MV-4-11 (cell line): ENCODE data around the gene MTG2.

Experiments used
- DNase-seq: peaks from one replicate; lab custom pipeline; 2025; lab: John Stamatoyannopoulos, UW

The MTG2 gene

GRCh38 chr20:62206388-62206775 is 23.6 kb downstream of the MTG2 start:
- no peak for DNase-seq

GRCh38 chr20:62208061-62208794 is 25.4 kb downstream of the MTG2 start:
- DNase-seq = no peak

- no peak for DNase-seq
Observed at GRCh38 chr20:62208795-62209755, 26.2 kb downstream of the MTG2 start.

DNA sequence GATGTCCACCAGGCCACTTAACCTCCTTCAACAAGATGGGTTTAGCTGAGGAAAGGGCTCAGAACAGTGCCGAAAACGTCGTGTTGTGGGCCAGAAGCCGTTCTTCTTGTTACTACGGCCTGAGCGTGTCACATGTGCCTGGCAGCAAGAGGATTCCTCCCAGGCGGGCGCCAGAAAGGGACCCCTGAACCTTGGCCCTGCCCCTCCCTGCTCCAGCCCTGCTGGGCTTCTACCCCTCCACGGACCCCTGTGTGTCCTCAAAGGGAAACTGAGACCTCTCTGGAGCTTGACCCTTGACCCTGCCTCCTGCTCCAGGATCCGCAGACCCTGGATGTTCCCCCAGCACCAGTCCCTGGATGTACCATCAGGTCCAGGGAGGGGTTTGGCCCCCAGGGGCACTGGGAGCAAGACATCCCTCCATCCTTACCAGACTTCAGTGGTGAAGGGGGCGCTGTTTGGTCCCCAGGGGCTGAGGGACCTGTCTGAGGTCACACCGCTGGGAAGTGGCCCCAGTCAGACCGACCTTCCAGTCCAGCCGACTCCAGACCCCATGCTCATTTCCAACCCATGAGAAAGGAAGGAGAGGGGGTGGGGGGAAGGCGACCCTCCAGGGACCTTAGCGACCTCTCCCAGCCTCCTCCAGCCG is 27.1 kb downstream of the MTG2 start:
- no peak for DNase-seq

DNA sequence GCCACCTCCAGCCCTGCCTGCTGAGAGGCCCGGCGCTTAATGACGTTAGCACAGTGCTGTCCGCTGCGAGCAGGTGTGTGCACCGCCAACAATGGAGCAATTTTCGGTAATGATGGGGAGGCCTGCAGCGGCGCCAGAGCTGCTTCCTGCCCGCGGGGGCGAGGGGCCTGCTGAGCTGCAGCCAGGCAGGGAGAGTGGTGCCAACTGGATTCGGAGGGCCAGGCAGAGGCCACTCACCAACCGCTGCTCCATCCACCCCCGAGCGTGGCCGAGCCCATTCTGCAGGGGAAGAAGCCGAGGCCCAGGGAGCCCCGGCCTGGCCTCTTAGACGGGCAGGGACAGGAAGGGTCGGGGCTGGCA is 27.6 kb downstream of the MTG2 start:
- DNase-seq = no peak

DNA sequence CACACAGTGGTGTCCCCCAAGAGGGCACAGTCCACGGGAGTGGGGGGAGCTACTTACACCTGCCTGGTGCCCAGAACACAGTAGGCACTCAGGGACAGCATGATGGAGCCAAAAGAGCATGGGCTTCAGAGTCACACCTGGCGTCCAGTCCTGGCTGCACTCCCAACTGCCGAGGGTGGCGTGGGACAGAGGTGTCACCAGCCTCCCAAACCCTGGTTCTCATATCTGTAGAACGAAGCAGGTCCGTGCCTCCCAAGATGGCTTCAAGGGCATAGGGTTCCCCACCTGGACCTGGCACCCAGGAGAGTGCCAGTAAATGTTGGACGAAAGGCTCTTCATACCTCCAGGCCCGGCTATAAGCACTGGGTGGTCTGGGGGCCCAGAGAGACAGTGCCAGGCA is 28.4 kb downstream of the MTG2 start:
- no peak for DNase-seq

GRCh38 chr20:62211769-62212288 is 29.0 kb downstream of the MTG2 start:
- DNase-seq = no peak

- DNase-seq = no peak
Observed at GRCh38 chr20:62212299-62212698, 29.5 kb downstream of the MTG2 start.

GRCh38 chr20:62214067-62214466 is 31.2 kb downstream of the MTG2 start:
- DNase-seq = no peak

DNA sequence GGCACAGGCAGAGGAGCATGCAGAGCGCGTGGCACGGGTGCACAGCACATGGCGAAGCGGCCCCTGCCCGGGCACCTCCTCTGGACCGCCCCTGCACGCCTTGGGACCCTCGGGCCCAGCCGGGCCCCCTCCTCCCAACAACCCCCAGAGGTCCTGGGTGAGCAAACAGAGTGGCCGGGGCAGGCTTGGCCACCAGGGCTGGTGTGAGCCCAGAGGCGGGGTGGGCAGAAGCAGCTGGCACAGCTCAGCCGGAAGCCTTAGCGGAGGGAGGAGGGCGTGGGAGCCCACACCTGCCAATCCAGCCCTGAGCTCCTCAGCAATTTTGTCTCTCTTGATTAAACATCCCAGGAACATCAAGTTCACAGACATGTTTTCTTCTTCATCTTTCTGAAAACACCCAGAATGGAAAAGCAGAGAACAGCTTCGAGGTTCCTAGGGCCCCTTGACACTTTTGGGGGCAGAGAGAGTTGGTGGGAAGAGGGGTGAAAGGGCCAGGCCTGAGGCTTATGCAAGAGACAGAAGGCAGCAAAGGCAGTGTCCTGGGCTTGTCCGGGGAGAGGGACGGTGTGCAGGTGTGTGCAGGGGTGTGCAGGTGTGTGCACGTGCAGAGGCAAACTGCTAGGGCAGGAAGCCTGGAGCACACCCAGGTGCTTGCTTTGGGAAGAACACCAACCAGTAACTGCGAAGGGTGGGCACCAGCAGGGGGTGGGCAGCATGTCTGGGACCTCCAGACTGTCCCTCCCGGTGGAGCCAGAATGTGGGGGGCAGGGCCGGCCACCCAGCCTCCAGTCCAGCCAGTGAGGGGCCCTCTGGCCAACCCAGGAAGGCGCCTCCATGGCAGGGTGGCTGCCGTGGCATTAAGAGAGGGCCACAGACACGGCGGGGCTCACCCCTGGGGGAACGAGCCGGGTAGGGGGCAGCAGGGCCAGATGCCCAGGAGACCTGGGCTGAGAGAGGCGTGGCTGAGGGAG is 32.5 kb downstream of the MTG2 start:
- no peak for DNase-seq

DNA sequence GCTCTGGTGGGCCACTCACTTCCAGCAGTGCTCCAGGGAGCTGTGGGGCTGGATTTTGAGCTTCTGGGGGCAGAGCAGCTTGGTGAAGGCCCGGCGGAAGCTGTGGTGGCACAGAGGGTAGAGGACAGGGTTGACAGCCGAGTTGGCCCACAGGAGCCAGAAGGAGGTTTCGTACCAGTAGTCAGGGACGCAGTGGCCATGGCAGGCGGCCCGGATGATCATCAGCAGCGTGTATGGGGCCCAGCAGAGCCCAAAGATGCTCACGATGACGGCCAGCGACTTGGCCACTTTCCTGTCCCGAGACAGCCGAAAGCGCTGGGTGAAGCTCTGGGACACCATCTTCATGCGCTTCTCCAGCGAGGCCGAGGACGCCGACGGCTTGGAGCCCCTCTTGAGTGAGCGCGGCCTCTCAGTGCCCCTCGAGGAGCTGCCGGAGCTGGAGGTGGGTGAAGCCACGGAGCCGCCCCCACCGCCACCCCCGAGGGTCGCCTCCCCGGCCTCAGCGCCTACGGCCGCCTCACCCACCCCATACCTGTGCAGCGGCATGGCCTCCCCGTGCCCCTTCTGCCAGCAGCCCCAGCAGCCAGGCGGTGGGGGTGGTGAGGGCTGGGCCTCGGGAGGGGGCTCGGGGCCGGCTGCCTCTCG is 33.3 kb downstream of the MTG2 start:
- DNase-seq = no peak

DNA sequence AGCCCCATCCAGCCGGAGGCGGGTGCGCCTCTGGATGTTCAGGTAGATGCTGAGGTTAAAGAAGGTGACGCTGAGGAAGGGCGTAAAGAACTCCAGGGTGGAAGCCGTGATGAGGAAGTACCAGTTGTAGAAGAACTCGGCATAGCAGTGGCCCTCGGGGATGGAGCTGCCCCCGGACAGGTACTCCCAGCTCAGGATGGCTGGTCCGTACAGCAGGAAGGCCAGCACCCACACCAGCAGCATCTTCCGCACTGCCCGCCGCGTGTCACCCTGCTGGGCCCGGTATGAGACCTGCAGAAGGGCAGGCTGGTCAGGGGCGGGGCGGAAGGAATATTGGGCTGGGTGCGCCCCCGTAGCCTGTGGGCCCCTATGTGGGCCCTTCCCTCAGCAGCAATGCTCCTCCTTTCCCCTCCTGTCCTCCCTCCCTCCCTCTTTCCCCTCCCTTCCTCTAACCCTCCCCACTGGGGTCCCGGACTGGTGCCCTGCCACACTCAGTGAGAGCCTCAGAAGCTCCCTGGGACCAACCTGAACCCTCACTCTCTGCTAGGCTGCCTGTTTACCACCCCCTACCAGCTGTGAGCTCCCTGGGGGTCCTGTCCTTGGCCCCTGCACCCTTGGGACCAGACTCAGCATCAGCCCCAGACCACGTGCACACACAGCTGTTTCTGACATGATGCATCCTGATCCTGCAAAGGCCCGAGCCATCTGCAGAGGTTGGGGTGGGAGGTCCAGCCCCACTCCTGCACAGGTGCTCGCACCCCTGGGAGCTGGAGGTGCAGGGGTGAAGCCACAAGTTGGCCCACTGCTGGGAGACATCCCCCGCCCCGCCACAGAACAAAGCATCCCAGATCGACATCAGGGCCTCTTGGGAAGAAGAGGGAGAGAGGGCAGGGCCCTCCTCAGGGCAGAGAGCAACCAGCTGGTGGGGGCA is 34.1 kb downstream of the MTG2 start:
- DNase-seq = no peak

DNA sequence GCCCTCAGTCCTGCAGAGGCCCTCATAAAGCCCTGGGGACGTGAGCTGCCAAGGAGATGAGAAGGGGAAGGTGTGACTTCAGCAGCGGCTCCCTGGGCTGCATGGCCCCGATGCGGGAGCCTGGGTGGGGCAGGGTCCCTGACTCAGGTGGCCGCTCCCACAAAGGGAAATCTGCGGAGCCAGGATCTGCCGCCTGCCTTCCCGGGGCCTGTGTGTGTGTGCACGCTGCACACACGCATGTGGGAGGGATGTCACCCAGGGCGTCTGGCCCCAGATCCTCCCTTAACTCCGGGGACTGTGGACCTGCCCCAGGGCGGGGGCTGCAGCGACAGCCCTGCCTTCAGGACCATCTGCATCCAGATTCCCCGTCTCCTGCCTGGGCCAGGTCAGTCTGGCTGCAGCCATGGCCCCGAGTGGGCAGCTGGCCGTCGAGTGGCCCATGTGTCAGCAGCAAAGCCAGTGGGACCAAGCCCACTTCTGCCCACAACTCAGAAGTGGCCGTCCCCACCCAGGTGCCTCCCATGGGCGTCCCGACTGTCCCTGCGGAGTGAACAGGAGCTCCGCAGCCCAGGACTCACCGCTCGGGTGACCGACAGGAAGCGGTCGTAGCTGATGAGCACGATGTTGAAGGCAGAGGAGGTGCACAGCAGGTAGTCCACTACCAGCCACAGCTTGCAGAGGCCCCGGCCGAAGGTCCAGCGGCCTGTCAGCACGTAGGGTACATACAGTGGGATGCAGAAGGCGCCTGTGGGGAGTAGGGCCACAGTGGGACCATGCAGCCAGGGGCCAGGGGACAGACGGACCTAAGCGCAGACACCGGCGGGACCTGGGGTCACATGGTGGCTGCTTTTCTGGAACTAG is 35.3 kb downstream of the MTG2 start:
- DNase-seq = no peak

- no peak for DNase-seq
Observed at GRCh38 chr20:62219101-62219991, 36.5 kb downstream of the MTG2 start.

- no peak for DNase-seq
Observed at GRCh38 chr20:62219992-62220665, 37.3 kb downstream of the MTG2 start, which contains the start of gene HRH3. Gene HRH3, minus strand, starts transcription at chr20:62220278. Its CDS starts 308 bp downstream, at chr20:62219970.

DNA sequence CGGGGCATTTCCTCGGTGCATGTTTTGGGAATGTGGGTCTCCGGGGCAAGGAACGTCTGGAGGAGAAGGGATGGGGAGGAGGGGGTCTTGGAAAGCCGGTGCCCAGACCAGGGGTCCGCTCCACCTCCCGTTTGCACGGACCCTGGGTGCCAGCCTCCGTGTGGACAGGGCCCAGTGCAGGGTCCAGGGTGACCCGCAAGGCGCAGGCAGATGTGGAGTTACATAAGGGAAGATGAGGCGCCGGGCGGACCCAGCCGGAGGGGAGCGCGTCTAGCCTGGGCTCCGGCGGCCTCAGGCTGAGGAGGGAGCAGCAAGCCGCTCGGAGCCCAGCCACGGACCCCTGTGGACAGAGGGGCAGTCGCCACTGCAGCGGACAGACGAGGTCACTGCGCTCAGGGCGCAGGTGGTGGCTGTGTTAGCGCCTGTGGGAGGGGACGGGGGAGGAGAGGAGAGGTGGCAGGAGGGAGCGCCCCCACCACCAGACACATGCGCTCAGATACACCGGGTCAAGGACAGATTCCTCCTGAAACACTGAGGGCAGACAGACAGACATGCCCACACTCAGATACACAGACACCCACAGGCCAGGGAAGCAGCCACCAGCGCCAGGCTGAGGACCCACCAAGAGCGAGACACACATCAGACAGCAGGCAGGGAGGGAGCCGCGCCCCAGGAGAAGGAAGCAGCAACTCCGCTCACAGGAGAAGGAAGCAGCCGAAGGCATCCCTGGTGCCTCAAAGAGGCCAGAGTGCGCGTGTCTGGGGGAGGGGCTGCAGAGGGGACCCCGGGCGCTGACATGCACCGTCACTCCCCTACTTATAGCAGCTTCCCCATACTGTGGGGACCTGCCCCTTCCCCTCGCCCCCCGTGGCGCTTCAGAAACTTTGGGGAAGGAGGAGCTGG is 38.1 kb downstream of the MTG2 start:
- DNase-seq = no peak
